Measurements from ENCODE around the gene NIT2. TPM values are rescaled to one million over a fixed set of nuclear protein-coding genes. Genes with fewer than 3 reads are reported as not detected.

NIT2 gene
- polyA plus RNA-seq, 1 donor: 78.8 TPM

GRCh38 chr3:100389025-100389424 lies 54.5 kb downstream of the NIT2 start:
- Histone ChIP-seq H3K4me1 (ENCODE audit: control insufficient read depth, insufficient read depth, low read length) (peaks cover 12% of the 10 kb centered on the region), H3K27ac (ENCODE audit: low read length) (no peak overlapping the region), H3K27me3 (ENCODE audit: control insufficient read depth, insufficient read depth, low read length) (no peaks in the 10 kb centered on the region), H3K9me3 (ENCODE audit: control insufficient read depth, low read depth, low read length) (peaks cover 13% of the 10 kb centered on the region), H3K4me3 (ENCODE audit: low read length) (no peak overlapping the region), H3K36me3 (ENCODE audit: control insufficient read depth, insufficient read depth, low read length) (peaks cover 12% of the 10 kb centered on the region)
- 94% methylated on average over 1 of the region's 1 CpG for WGBS (ENCODE audit: insufficient coverage, low lambda C conversion rate)
- no peak for DNase-seq

- Histone ChIP-seq H3K9me3 (ENCODE audit: control insufficient read depth, low read depth, low read length) (no peaks in the 10 kb centered on the region), H3K4me3 (ENCODE audit: low read length) (no peak overlapping the region), H3K27me3 (ENCODE audit: control insufficient read depth, insufficient read depth, low read length) (no peaks in the 10 kb centered on the region), H3K4me1 (ENCODE audit: control insufficient read depth, insufficient read depth, low read length) (peaks cover 3% of the 10 kb centered on the region), H3K27ac (ENCODE audit: low read length) (peak overlapping the region; percentile 87), H3K36me3 (ENCODE audit: control insufficient read depth, insufficient read depth, low read length) (no peaks in the 10 kb centered on the region)
- WGBS (ENCODE audit: insufficient coverage, low lambda C conversion rate): 40% methylated on average over 1 of the region's 2 CpGs
- DNase-seq: peak; percentile 77 to 89
Observed at GRCh38 chr3:100395679-100396431, 61.3 kb downstream of the NIT2 start.

GRCh38 chr3:100396967-100397366 lies 62.4 kb downstream of the NIT2 start:
- Histone ChIP-seq H3K4me3 (ENCODE audit: low read length) (no peak overlapping the region), H3K9me3 (ENCODE audit: control insufficient read depth, low read depth, low read length) (no peaks in the 10 kb centered on the region), H3K27ac (ENCODE audit: low read length) (peak overlapping the region; percentile 11), H3K27me3 (ENCODE audit: control insufficient read depth, insufficient read depth, low read length) (no peaks in the 10 kb centered on the region), H3K36me3 (ENCODE audit: control insufficient read depth, insufficient read depth, low read length) (no peaks in the 10 kb centered on the region), H3K4me1 (ENCODE audit: control insufficient read depth, insufficient read depth, low read length) (peaks cover 3% of the 10 kb centered on the region)
- DNase-seq: no peak
- WGBS (ENCODE audit: insufficient coverage, low lambda C conversion rate): 67% methylated on average over 2 of the region's 2 CpGs

- Histone ChIP-seq H3K27ac (ENCODE audit: low read length) (peak overlapping the region; percentile 86), H3K4me3 (ENCODE audit: low read length) (peak overlapping the region; percentile 88), H3K36me3 (ENCODE audit: control insufficient read depth, insufficient read depth, low read length) (no peaks in the 10 kb centered on the region), H3K27me3 (ENCODE audit: control insufficient read depth, insufficient read depth, low read length) (no peaks in the 10 kb centered on the region), H3K9me3 (ENCODE audit: control insufficient read depth, low read depth, low read length) (no peaks in the 10 kb centered on the region), H3K4me1 (ENCODE audit: control insufficient read depth, insufficient read depth, low read length) (peaks cover 3% of the 10 kb centered on the region)
- DNase-seq: no peak
- WGBS (ENCODE audit: insufficient coverage, low lambda C conversion rate): no CpG with 5 or more reads among the region's 9 CpGs
Observed at GRCh38 chr3:100399341-100400071, 64.9 kb downstream of the NIT2 start.

- H3K4me3 ChIP-seq (ENCODE audit: low read length): peak overlapping the region; percentile 88
- H3K36me3 ChIP-seq (ENCODE audit: control insufficient read depth, insufficient read depth, low read length): no peaks in the 10 kb centered on the region
- H3K27me3 ChIP-seq (ENCODE audit: control insufficient read depth, insufficient read depth, low read length): no peaks in the 10 kb centered on the region
- no peaks in the 10 kb centered on the region for H3K9me3 ChIP-seq (ENCODE audit: control insufficient read depth, low read depth, low read length)
- DNase-seq: peak in 1 of 2 donors; percentile 41
- WGBS (ENCODE audit: insufficient coverage, low lambda C conversion rate): no CpG with 5 or more reads among the region's 22 CpGs
- peak overlapping the region; percentile 86 for H3K27ac ChIP-seq (ENCODE audit: low read length)
- peaks cover 3% of the 10 kb centered on the region for H3K4me1 ChIP-seq (ENCODE audit: control insufficient read depth, insufficient read depth, low read length)
Observed at GRCh38 chr3:100400419-100400779, 65.8 kb downstream of the NIT2 start.

- H3K4me1 ChIP-seq (ENCODE audit: control insufficient read depth, insufficient read depth, low read length): peaks cover 2% of the 10 kb centered on the region
- no peaks in the 10 kb centered on the region for H3K27me3 ChIP-seq (ENCODE audit: control insufficient read depth, insufficient read depth, low read length)
- H3K36me3 ChIP-seq (ENCODE audit: control insufficient read depth, insufficient read depth, low read length): no peaks in the 10 kb centered on the region
- H3K4me3 ChIP-seq (ENCODE audit: low read length): peak within 1 kb of the TSS; percentile 88
- WGBS (ENCODE audit: insufficient coverage, low lambda C conversion rate): no CpG with 5 or more reads among the region's 64 CpGs
- DNase-seq: peak; percentile 95 to 99
- H3K27ac ChIP-seq (ENCODE audit: low read length): peak within 1 kb of the TSS; percentile 86
- H3K9me3 ChIP-seq (ENCODE audit: control insufficient read depth, low read depth, low read length): no peaks in the 10 kb centered on the region
Observed at GRCh38 chr3:100400780-100401673, 66.5 kb downstream of the NIT2 start, which contains the start of the genes LNP1 and TOMM70. Gene LNP1, plus strand, starts transcription at chr3:100401539. Its CDS starts 28,191 bp downstream, at chr3:100429730. Gene TOMM70, minus strand, starts transcription at chr3:100401089. Its CDS starts 140 bp downstream, at chr3:100400949.

- DNase-seq: no peak
- WGBS (ENCODE audit: insufficient coverage, low lambda C conversion rate): 0% methylated on average over 1 of the region's 23 CpGs
- peak overlapping the region; percentile 88 for H3K4me3 ChIP-seq (ENCODE audit: low read length)
- no peaks in the 10 kb centered on the region for H3K27me3 ChIP-seq (ENCODE audit: control insufficient read depth, insufficient read depth, low read length)
- H3K27ac ChIP-seq (ENCODE audit: low read length): peak overlapping the region; percentile 86
- H3K36me3 ChIP-seq (ENCODE audit: control insufficient read depth, insufficient read depth, low read length): no peaks in the 10 kb centered on the region
- H3K4me1 ChIP-seq (ENCODE audit: control insufficient read depth, insufficient read depth, low read length): no peaks in the 10 kb centered on the region
- peaks cover 3% of the 10 kb centered on the region for H3K9me3 ChIP-seq (ENCODE audit: control insufficient read depth, low read depth, low read length)
Observed at GRCh38 chr3:100401674-100402041, 67.1 kb downstream of the NIT2 start.

GRCh38 chr3:100402256-100402655 lies 67.7 kb downstream of the NIT2 start:
- Histone ChIP-seq H3K4me3 (ENCODE audit: low read length) (peak overlapping the region; percentile 88), H3K36me3 (ENCODE audit: control insufficient read depth, insufficient read depth, low read length) (no peaks in the 10 kb centered on the region), H3K27ac (ENCODE audit: low read length) (peak overlapping the region; percentile 86), H3K27me3 (ENCODE audit: control insufficient read depth, insufficient read depth, low read length) (no peaks in the 10 kb centered on the region), H3K9me3 (ENCODE audit: control insufficient read depth, low read depth, low read length) (peaks cover 9% of the 10 kb centered on the region), H3K4me1 (ENCODE audit: control insufficient read depth, insufficient read depth, low read length) (no peaks in the 10 kb centered on the region)
- WGBS (ENCODE audit: insufficient coverage, low lambda C conversion rate): no CpG with 5 or more reads among the region's 2 CpGs
- DNase-seq: peak in 1 of 2 donors; percentile 44

GRCh38 chr3:100402891-100403290 lies 68.3 kb downstream of the NIT2 start:
- Histone ChIP-seq H3K4me1 (ENCODE audit: control insufficient read depth, insufficient read depth, low read length) (no peaks in the 10 kb centered on the region), H3K4me3 (ENCODE audit: low read length) (peak overlapping the region; percentile 88), H3K36me3 (ENCODE audit: control insufficient read depth, insufficient read depth, low read length) (no peaks in the 10 kb centered on the region), H3K27me3 (ENCODE audit: control insufficient read depth, insufficient read depth, low read length) (no peaks in the 10 kb centered on the region), H3K9me3 (ENCODE audit: control insufficient read depth, low read depth, low read length) (peaks cover 13% of the 10 kb centered on the region), H3K27ac (ENCODE audit: low read length) (no peak overlapping the region)
- DNase-seq: no peak
- no CpG with 5 or more reads among the region's 2 CpGs for WGBS (ENCODE audit: insufficient coverage, low lambda C conversion rate)
